ENCODE measurements around the gene WWOX. TPM values are rescaled to one million over a fixed set of nuclear protein-coding genes. Genes with fewer than 3 reads are reported as not detected.

WWOX gene
- total RNA-seq, 1 donor from 2014 or later: 18.6 TPM

GRCh38 chr16:78137179-78137578, 37.7 kb downstream of the WWOX start:
- Mint-ChIP-seq H3K36me3 (ENCODE audit: low read depth, unreplicated experiment) (no peaks in the 10 kb centered on the region), H3K9me3 (ENCODE audit: unreplicated experiment) (no peaks in the 10 kb centered on the region), H3K27ac (ENCODE audit: unreplicated experiment) (no peak overlapping the region), H3K4me1 (ENCODE audit: unreplicated experiment) (peaks cover 15% of the 10 kb centered on the region), H3K4me3 (ENCODE audit: unreplicated experiment) (no peak overlapping the region), H3K27me3 (ENCODE audit: unreplicated experiment) (no peaks in the 10 kb centered on the region)
- TF ChIP-seq, protein P1, sequence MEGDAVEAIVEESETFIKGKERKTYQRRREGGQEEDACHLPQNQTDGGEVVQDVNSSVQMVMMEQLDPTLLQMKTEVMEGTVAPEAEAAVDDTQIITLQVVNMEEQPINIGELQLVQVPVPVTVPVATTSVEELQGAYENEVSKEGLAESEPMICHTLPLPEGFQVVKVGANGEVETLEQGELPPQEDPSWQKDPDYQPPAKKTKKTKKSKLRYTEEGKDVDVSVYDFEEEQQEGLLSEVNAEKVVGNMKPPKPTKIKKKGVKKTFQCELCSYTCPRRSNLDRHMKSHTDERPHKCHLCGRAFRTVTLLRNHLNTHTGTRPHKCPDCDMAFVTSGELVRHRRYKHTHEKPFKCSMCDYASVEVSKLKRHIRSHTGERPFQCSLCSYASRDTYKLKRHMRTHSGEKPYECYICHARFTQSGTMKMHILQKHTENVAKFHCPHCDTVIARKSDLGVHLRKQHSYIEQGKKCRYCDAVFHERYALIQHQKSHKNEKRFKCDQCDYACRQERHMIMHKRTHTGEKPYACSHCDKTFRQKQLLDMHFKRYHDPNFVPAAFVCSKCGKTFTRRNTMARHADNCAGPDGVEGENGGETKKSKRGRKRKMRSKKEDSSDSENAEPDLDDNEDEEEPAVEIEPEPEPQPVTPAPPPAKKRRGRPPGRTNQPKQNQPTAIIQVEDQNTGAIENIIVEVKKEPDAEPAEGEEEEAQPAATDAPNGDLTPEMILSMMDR (IDR thresholded peaks at IDR 0.05; ENCODE audit: unreplicated experiment): no peak
- DNase-seq (ENCODE audit: low spot score): no peak

- no peaks in the 10 kb centered on the region for H3K27me3 Mint-ChIP-seq (ENCODE audit: unreplicated experiment)
- no peaks in the 10 kb centered on the region for H3K36me3 Mint-ChIP-seq (ENCODE audit: low read depth, unreplicated experiment)
- no peak overlapping the region for H3K4me3 Mint-ChIP-seq (ENCODE audit: unreplicated experiment)
- no peak for DNase-seq (ENCODE audit: low spot score)
- H3K9me3 Mint-ChIP-seq (ENCODE audit: unreplicated experiment): no peaks in the 10 kb centered on the region
- H3K27ac Mint-ChIP-seq (ENCODE audit: unreplicated experiment): no peak overlapping the region
- TF ChIP-seq, protein P1 (IDR thresholded peaks at IDR 0.05; ENCODE audit: unreplicated experiment): no peak
- H3K4me1 Mint-ChIP-seq (ENCODE audit: unreplicated experiment): peaks cover 15% of the 10 kb centered on the region
Measured at GRCh38 chr16:78137782-78138616, 38.5 kb downstream of the WWOX start.

DNA sequence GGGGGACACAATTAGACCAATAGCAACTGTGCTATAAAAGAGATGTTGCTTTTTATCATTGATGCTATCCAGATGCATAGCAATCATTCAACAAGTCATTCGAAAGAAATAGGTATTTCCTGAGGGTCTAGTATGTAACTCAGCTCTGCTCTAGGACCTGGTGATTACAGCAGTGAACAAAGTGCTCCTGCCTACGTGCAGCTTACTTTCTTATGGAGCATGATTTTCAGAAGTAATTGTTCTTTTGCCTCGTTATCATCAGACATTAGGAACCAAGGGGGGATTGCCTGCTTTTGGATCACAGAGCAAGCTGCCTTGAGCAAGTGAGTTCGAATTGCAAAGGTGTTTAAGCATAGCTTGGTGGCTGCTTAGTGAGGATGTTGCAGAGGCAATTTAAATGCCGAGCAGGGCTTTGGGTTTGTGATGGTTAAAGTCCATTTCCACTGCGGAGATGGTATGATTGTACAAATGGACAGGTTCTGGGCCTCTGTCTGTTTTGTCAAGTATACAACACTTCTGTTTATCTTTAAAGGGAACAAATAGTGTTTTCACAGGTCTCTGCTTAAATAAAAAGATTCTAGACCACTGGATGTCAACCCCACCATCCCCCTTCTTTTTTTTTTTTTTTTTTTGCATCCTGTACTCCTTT, 41.5 kb downstream of the WWOX start:
- no peaks in the 10 kb centered on the region for H3K9me3 Mint-ChIP-seq (ENCODE audit: unreplicated experiment)
- H3K4me3 Mint-ChIP-seq (ENCODE audit: unreplicated experiment): no peak overlapping the region
- H3K27me3 Mint-ChIP-seq (ENCODE audit: unreplicated experiment): no peaks in the 10 kb centered on the region
- peaks cover 8% of the 10 kb centered on the region for H3K4me1 Mint-ChIP-seq (ENCODE audit: unreplicated experiment)
- H3K36me3 Mint-ChIP-seq (ENCODE audit: low read depth, unreplicated experiment): no peaks in the 10 kb centered on the region
- DNase-seq (ENCODE audit: low spot score): no peak
- no peak overlapping the region for H3K27ac Mint-ChIP-seq (ENCODE audit: unreplicated experiment)
- TF ChIP-seq, protein P1 (IDR thresholded peaks at IDR 0.05; ENCODE audit: unreplicated experiment): no peak

DNA sequence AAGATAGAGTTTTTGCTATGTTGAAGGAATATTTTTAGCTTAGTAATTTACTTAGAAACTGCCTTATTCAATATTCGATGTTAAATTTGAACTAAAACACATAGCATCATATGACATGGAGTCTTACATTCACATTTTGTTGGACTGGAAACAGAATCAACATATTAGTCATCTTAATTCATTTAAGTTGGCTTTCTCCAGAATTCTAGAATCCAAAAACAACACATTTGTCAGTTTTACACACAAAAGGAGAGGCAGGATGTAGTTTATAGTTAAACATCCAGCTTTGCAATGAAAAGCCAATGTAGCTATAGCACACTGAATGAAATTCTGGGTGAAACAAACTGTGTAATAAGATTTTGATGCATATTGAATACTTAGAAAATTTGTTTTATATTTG, 43.3 kb downstream of the WWOX start:
- H3K4me3 Mint-ChIP-seq (ENCODE audit: unreplicated experiment): no peak overlapping the region
- peaks cover 17% of the 10 kb centered on the region for H3K4me1 Mint-ChIP-seq (ENCODE audit: unreplicated experiment)
- H3K27ac Mint-ChIP-seq (ENCODE audit: unreplicated experiment): no peak overlapping the region
- no peaks in the 10 kb centered on the region for H3K9me3 Mint-ChIP-seq (ENCODE audit: unreplicated experiment)
- H3K27me3 Mint-ChIP-seq (ENCODE audit: unreplicated experiment): peaks cover 4% of the 10 kb centered on the region
- DNase-seq (ENCODE audit: low spot score): no peak
- TF ChIP-seq, protein P1 (IDR thresholded peaks at IDR 0.05; ENCODE audit: unreplicated experiment): no peak
- H3K36me3 Mint-ChIP-seq (ENCODE audit: low read depth, unreplicated experiment): no peaks in the 10 kb centered on the region

- peaks cover 24% of the 10 kb centered on the region for H3K4me1 Mint-ChIP-seq (ENCODE audit: unreplicated experiment)
- H3K4me3 Mint-ChIP-seq (ENCODE audit: unreplicated experiment): no peak overlapping the region
- no peaks in the 10 kb centered on the region for H3K9me3 Mint-ChIP-seq (ENCODE audit: unreplicated experiment)
- TF ChIP-seq, protein P1 (IDR thresholded peaks at IDR 0.05; ENCODE audit: unreplicated experiment): no peak
- DNase-seq (ENCODE audit: low spot score): no peak
- H3K27me3 Mint-ChIP-seq (ENCODE audit: unreplicated experiment): peaks cover 4% of the 10 kb centered on the region
- peaks cover 4% of the 10 kb centered on the region for H3K36me3 Mint-ChIP-seq (ENCODE audit: low read depth, unreplicated experiment)
- H3K27ac Mint-ChIP-seq (ENCODE audit: unreplicated experiment): no peak overlapping the region
Measured at GRCh38 chr16:78146807-78147206, 47.4 kb downstream of the WWOX start.
